ENCODE measurements around the gene CFTR.
"Not testable (repeated sequence)": the region's sequence is repeated elsewhere in the genome, so short reads cannot be mapped to it uniquely, and the experiment has no call there.

The CFTR gene

DNA sequence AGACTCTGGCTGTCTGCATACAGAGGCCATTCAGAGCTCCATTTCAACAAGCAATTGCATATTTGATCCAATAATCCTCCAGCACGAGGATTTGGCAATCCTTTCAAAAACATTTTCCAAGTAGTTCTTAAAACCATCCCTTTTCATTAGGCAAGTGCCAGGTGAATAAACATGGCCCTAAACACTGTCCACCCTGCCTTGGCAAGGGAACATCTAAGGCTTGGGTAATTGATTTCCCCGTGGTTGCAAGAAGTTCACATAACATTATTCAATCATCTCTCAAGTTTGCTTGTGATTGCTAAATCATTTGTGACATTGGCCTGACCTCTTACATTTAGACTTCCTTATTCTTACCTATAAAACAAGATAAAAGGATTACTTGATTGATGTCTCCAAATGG lies 218.2 kb downstream of the CFTR start:
- DNase-seq: peak; percentile 38

DNA sequence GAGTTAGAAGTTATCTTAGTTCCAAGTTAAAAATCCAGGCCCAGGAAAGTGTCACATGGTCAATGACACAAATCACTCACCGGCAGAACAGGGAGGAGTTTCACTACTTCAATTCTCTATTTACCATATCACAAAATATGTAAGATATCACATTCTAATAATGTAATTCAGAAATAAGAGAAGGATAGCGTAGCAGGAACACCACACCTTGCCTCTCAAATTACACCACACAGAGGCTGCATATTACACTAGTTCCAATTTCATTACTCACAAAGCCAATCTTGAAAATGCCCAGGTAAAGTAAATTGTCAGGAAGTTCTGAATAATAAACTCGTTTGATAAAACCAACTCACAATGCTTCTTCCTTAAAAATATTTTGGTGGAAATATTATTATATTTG lies 224.2 kb downstream of the CFTR start:
- no peak for DNase-seq

DNA sequence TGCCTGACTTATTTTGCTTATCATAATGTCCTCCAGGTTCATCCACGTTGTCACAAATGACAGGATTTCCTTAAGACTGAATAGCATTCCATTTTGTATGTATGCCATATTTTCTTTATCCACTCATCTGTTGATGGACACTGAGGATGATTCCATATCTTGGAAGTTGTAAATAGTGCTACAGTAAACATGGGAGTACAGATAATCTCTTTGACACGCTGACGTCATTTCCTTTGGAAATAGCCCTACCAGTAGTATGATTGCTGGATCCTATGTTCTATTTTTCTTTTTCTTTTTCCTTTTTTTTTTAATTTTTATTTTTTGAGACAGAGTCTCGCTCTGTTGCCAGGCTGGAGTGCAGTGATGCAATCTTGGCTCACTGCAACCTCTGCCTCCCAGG lies 225.8 kb downstream of the CFTR start:
- DNase-seq: no peak

DNA sequence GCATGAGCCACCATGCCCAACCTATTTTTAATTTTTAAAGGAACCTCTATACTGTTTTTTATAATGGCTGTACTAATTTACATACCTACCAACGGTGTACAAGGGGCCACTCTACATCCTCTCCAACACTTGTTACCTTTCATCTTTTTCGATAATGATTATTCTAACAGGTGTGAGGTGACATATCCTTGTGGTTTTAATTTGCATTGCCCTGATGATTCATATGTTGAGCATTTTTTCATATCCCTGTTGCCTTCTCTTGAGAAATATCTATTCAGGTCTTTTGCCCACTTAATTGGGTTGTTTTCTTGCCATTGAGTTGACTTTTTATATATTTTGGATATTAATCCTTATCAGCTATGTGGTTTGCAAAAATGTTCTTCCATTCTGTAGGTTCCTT lies 226.4 kb downstream of the CFTR start:
- DNase-seq: no peak

DNA sequence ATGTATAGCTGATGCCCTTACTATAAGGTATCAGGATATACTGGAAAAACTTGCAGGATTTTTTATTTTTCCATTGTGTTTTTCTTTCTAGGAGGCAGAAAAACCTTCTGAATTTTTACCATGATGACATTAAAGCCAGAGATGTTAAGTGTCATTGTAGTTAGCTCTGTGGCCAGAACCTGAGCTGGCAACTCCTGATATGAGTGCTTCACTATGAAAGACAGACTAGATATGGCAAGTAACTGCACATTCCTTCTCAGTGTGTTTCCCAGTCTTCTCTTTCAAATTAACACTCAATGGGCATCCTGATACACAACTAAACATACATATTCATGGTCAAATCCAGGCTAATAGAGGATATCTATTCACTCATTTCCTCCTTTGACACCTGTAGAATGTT lies 227.3 kb downstream of the CFTR start:
- no peak for DNase-seq

DNA sequence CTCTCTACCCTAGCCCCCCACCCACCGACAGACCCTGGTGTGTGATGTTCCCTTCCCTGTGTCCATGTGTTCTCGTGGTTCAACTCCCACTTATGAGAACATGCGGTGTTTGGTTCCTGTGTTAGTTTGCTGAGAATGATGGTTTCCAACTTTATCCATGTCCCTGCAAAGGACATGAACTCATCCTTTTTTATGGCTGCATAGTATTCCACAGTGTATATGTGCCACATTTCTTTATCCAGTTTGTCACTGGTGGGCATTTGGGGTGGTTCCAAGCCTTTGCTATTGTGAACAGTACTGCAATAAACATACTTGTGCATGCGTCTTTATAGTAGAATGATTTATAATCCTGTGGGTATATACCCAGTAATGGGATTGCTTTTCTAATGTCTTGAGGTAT lies 228.3 kb downstream of the CFTR start:
- DNase-seq: not testable (repeated sequence)

DNA sequence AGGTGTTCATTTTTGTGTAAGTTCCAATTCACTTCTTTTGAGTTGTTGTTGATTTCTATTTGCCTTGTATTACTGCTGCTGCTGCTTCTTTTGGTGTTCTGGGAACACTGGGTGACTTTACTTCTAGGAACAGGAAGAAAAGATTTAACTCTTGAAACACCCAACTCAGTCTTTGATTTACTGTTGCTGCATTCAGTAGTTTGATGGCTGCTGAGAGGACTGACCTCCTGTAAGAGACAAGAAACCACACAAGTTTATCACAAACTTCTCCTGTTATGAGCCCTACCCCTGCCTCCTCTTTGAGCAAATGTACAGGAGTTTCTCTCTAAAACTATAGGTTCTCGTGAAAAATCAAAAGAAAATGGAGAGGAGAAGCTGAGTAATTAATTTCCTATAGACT lies 231.7 kb downstream of the CFTR start:
- no peak for DNase-seq

DNA sequence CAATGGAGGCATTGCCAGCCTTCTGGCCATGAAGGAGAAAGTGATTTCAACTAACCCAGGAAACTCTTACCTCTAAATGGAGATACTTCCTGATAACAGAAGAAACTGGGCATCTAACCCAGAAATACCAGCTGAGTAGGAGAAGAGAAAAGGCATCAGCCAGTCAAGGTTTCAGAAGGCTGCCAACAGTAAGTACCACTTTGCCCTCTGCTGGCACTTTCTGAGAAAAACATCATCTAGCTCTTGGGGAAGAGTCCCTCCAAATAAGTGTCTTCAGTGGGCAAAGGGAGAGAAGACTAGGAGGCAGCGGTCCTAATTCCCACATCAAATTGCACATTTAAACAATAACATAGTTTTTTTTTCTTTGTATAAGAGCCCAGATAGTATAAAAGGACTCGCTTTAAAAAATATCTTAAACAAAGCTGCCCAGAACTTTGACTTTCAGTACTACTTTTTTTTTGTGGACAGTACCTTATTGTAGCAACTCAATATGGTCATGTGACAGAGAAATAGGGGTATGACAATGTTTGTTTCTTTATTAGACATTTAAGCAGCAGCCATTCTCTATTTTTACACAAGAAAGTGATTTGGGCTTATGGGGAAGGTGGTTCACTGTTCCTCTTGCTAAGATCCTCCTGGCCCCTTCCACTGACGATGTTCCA lies 236.1 kb downstream of the CFTR start:
- DNase-seq: peak; percentile 96

DNA sequence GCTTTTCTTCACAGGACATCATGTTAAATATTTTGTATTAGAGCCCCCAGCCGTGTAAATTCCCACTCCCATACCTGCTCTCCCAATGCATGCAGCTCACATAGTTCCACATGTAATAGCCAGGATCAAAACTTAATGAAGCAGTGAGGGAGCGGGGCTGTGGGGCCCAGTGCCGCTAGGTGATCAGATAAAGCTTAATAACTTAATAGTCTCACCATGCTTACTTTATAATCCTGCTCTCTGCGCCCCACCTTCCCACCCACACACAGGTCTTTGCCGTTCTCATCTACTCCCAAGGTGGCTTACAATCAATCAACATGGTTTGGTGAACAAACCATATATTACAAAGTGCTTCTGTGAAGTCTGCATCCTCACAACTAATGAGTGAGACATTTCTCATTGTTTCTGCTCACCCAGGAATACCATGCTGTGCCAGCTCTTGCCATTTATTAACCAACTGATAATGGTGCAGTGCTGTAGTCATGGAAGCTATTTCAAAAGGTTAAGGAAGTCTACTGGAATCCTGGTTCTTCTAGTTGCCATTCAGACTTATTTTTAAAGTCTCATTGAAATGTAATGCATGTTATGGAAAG lies 237.0 kb downstream of the CFTR start:
- no peak for DNase-seq

DNA sequence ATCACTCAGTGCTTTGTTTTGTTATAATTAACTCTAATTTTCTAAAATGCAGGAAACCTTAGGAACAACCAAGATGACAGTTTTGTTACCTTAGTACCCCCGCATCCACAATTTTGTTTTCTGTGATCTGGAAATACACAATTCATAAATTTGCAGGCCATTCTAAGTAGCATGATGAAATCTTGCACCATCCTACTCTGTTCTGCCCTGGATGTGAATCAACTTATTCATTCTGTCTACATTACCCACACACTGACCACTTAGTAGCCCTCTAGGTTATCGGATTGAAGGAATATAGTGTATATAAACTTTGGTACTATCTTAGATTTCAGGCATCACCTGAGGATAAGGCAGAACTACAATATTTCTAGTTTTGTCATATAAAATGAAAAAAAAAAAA lies 237.5 kb downstream of the CFTR start:
- no peak for DNase-seq
